SH-SY5Y (cell line): ENCODE results near the gene SYT17.

Source experiments
- GATA2 ChIP-seq: IDR thresholded peaks from 2 replicates; pipeline ENCODE4 v1.6.1; 2011; ENCODE audit warnings: mild to moderate bottlenecking, low read depth, low read length
- GATA3 ChIP-seq: IDR thresholded peaks from 2 replicates; pipeline ENCODE4 v1.6.1; 2011; ENCODE audit warnings: low read depth, mild to moderate bottlenecking, low read length, moderate library complexity

GRCh38 chr16:19223235-19224170 lies 55.5 kb downstream of the SYT17 start:
- TF ChIP-seq GATA2, result no peak
- TF ChIP-seq GATA3, result no peak
